Ovary (tissue), 3 donors: ENCODE measurements around the gene MS4A13.

Source experiments
- EP300 ChIP-seq: sonication (generic); formaldehyde crosslinking; IDR thresholded peaks from one replicate; pipeline ENCODE4 v1.6.1; 2017; ENCODE audit warnings: antibody characterized with exemption
- POLR2A ChIP-seq: fragments of 450-650 bp; IDR thresholded peaks from one replicate; pipeline ENCODE4 v1.6.1; 2017; ENCODE audit warnings: antibody characterized with exemption, mild to moderate bottlenecking, moderate library complexity
- TF ChIP-seq, protein P1 (sequence below), 3 donors: fragments of 450-650 bp in 2 of 3; fragments of 200-600 bp in 1 of 3; IDR thresholded peaks; one replicate each; pipeline versions ENCODE4 v1.5.1 to v1.8.0; 2016 to 2022; ENCODE audit warnings: antibody characterized with exemption in 3 of 3, mild to moderate bottlenecking in 1 of 3
- donor health status: DM: no; HTN: no; CAD: no.

DNA sequence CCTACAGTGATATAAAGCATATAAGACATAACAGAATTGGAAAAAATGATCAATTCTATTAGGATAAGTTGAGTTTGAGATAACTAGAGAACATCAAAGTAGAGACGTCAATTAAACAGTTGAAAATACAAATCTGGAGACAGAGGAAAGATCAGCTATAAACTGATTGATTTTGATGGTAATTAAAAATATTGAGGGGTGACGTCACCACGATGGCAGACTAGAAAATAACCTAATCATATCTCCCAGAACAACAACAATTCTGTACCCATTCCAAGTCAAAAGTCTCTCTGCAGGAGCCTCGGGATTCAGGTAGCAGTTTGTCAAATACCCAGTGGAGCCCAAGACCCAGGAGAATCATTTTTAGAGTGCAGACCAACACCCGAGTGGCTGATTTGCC, 28.9 kb downstream of the MS4A13 start:
- TF ChIP-seq, protein P1, sequence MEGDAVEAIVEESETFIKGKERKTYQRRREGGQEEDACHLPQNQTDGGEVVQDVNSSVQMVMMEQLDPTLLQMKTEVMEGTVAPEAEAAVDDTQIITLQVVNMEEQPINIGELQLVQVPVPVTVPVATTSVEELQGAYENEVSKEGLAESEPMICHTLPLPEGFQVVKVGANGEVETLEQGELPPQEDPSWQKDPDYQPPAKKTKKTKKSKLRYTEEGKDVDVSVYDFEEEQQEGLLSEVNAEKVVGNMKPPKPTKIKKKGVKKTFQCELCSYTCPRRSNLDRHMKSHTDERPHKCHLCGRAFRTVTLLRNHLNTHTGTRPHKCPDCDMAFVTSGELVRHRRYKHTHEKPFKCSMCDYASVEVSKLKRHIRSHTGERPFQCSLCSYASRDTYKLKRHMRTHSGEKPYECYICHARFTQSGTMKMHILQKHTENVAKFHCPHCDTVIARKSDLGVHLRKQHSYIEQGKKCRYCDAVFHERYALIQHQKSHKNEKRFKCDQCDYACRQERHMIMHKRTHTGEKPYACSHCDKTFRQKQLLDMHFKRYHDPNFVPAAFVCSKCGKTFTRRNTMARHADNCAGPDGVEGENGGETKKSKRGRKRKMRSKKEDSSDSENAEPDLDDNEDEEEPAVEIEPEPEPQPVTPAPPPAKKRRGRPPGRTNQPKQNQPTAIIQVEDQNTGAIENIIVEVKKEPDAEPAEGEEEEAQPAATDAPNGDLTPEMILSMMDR (IDR thresholded peaks at IDR 0.05) = no peak
- TF ChIP-seq POLR2A (no peak), EP300 (no peak)
